A204.1 (cell line): ENCODE data around the gene C3orf20.
"Not testable (repeated sequence)": the region's sequence is repeated elsewhere in the genome, so short reads cannot be mapped to it uniquely, and the experiment has no call there.

Source experiments
- FAIRE-seq: peaks from 2 replicates; lab custom pipeline; 2012; peaks lifted over from hg19 to GRCh38; lab: Jason Lieb, UNC

C3orf20 gene

GRCh38 chr3:14650193-14650592, 24.7 kb upstream of the C3orf20 start:
- no peak for FAIRE-seq

DNA sequence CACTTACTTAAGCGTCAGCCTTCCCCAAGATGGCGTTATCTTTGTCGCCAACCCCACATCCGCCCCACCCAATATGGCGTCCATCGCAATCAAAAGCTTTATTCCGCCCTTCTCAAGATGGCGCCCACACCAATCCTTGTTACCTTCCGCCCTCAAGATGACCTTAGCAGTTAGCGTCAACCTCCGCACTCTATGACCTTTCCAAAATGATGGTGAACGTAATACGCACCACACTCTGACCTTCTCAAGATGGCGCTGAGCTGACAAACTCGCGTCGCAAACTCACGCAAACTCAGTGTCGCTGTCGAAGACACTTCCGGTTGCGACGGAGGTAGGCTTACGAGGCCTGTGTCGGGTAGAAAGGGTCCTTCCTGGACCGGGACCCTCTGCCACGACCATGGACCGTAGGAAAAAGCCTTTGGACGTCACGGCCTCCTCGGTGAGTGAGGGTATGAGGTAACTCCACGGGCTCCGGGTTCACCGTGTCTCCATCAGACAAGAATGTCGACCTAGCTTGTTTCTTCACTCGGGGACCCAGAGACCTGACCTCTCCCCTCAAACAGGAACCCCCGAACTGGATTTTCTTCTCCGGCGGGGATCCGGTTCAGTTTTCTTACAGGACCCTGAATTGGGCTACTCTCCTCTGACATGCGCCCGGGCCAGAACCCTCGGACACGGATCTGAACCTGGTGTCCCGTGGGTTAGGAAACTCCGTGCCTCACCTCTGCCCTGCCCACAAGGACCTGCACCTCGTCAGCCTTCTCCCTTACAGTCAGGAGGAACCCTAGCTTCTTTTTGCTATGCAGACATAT, 23.3 kb upstream of the C3orf20 start, which contains the start of gene CCDC174:
Gene CCDC174, plus strand, starts transcription at position 323 of the 812 bp plus-strand sequence. Its CDS starts 75 bp downstream, at position 398.
- FAIRE-seq: peak; percentile 97

DNA sequence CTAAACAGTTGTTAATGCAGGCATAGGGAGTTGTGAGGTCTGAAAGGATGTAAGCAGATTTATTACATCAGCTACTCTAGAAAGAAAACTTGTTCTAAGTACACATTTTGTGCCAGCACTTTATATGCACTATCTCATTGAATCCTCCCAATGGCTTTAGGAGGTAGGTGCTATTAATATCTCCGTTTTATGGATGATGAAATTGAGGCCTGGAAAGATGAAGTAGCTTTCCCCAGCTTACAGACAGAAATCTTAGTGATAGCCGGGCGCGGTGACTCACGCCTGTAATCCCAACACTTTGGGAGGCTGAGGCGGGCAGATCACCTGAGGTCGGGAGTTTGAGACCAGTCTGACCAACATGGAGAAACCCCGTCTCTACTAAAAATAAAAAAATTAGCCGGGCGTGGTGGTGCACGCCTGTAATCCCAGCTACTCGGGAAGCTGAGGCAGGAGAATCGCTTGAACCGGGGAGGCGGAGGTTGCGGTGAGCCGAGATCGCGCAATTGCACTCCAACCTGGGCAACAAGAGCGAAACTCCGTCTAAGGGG, 22.5 kb upstream of the C3orf20 start:
- not testable (repeated sequence) for FAIRE-seq

GRCh38 chr3:14657579-14657978, 17.4 kb upstream of the C3orf20 start:
- no peak for FAIRE-seq

DNA sequence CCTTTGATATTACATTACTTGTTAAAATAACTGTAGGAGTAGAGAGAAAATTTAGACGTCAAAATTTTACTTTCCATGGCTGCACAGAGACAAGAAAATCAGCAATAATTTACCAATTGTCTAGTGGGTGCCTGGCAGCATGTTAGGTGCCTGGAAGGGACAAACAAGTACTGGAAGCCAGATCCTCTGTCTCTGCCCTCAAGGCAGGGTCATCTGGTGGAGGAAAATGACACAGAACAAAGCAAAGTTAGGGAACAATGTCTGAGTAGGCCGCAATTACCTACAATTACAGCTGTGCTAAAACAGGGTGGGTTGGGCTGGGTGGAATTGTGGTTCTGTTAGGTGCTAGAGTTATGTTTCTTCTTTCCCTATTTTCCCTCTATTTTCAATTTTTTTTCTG, 16.0 kb upstream of the C3orf20 start:
- FAIRE-seq: no peak

GRCh38 chr3:14660942-14661341, 14.0 kb upstream of the C3orf20 start:
- FAIRE-seq: no peak

DNA sequence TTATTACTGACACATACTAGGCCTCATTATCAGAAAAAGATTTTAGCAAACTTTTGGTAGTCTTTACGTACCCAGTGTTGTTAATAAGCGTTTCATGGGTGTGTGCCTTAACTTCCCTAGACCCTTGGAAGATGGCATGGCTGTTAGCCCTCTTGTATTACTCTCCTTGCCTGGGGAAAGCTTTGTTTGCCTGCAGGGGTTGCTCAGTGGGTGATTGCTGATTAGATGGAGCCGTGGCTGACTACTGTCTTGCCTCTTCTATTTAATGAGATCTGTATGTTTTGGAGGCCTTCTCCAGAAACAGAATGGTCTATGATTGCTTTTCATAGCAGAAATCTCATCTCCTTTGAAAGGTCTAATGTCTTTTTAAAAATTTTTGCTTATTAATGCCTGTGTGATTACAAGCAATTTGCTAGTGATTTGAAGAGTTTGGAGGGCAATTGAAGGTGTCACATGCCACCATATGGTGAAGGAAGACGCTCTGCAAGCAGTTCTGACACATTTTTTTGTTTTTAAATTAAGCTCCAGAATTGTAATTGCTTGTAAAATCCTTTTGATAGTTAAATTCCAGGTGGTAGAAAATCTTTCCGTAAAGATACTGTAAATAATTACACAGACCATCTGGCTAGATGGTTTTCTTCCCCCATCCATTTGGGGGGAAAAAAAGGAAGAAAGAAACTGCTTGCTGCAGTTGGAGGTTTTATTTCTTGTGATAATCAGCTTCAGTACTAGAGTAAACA, 11.4 kb upstream of the C3orf20 start:
- FAIRE-seq: no peak

GRCh38 chr3:14664170-14664569, 10.8 kb upstream of the C3orf20 start:
- no peak for FAIRE-seq

GRCh38 chr3:14672588-14672987, 2.4 kb upstream of the C3orf20 start:
- no peak for FAIRE-seq

DNA sequence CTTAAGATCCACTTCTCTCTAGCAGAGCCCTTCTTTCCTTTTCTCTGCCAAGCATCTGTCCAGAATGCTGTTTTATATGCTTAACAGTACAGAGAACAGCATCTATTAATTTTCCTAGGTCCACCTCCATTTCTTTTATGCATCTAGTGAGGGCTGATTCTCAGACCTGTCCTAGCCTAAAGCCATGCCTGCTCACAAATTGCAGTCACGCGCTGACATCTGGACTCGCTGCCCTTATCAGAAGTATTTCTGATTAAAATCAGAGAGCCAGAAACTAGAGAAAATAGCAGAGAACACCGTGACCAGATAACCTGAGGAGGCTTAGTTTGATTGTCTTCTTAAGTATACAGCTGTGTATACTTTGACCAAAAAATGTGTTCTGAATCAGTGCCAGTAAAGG, 1.9 kb downstream of the C3orf20 start:
- FAIRE-seq: no peak

GRCh38 chr3:14678015-14678503, 3.1 kb downstream of the C3orf20 start:
- FAIRE-seq: no peak

DNA sequence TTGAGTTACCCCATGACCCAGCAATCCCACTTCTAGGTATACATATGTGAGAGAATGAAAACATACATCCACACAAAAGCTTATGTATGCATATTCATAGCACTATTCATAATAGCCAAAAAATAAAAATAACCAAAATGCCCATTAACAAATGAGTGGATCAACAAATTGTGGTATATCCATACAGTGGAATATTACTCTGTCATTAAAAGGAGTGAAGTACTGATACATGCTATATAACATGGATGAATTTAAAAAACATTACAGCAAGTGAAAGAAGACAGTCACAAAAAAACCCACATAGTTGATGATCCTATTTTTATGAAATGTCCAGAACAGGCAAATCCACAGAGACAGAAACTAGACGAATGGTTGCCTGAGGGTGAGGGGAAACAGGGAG, 5.2 kb downstream of the C3orf20 start:
- FAIRE-seq: no peak

GRCh38 chr3:14680716-14681115, 5.8 kb downstream of the C3orf20 start:
- FAIRE-seq: no peak

GRCh38 chr3:14684447-14684846, 9.5 kb downstream of the C3orf20 start:
- FAIRE-seq: no peak

DNA sequence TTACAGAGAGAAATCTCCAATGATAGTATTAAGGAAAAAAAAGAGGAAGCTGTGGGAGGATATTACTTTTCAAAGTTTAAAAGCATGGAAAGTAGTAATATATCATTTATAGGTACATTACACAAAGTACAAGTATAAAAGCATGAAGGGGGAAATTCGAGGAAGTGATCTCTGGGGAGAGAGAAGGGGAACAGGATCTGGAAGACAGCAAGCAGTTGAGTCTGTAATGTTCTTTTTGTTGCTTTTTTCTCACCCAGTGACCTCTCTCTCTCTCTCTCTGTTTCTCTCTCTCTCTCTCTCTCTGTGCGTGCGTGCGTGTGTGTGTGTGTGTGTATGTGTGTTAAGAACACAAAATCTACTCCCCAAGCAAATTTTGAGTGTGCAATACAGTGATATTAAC, 10.2 kb downstream of the C3orf20 start:
- no peak for FAIRE-seq

GRCh38 chr3:14687360-14687759, 12.4 kb downstream of the C3orf20 start:
- FAIRE-seq: no peak

DNA sequence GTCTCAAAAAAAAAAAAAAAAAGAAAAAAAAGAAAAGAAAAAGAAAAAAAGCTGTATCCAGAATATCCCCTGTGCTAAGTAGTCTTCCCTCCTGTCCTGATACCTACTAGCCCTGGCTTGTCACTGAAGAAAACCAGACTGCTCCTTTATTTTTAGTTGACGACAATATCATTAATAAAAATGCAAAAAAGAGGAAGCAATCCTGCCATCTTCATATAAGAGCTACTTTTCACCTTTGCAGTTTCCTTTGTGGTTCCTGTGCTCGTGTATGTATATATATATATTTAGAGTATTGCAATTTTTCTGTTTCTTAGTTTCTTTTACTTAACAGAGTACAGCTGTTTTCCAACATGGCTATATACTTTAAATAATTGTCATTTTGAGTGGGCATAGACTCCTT, 13.6 kb downstream of the C3orf20 start:
- FAIRE-seq: no peak

DNA sequence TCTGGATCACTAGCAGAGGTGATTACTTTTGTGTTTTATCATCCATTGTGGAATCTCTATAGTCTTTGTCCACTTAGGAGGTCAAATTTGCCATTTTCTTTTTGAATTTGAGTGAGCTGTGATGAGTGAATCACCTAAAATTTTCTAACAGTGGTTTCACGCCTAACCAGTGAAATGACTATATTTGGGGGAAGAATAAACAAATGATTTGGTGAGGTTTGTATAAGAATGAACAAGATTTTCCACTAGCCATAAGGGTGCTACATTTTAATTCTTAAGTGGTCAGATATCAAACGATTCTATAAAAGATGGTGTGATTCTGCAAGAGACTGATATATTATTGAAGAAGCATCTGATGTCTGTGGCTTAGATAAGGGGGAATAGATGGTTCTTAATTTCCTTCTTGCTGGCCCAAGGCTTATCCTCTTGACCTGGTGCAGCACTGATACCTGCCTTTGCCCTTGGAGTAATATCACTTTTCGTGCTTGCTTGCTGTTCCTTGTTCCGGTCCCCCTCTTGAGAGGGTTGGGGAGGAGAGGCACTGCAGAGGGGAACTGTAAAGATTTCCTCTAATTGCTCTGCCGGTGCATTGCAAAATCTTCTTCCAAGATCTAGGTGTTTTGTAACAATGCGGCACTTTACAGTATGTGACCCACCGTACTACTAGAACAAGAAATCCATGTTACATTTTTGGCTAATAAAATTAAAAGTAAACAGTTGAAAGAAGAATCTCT, 14.5 kb downstream of the C3orf20 start:
- no peak for FAIRE-seq

DNA sequence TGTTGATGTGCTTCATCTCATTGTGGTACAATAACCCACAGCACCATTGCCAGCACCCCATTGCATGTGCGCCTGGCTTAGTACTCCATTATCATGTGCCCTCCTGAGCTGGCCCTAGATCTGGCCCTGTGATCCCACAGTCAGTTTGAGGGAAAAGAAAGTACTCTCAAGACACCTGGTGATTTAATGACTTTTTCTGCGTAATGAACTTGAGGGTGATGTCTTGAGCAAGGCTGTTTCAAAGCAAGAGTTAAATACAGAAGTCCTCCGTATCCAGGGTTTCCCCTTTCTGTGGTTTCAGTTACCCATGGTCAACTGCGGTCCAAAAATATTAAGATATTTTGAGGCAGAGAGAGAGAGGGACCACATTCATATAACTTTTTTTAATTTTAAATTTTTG, 16.3 kb downstream of the C3orf20 start:
- no peak for FAIRE-seq

DNA sequence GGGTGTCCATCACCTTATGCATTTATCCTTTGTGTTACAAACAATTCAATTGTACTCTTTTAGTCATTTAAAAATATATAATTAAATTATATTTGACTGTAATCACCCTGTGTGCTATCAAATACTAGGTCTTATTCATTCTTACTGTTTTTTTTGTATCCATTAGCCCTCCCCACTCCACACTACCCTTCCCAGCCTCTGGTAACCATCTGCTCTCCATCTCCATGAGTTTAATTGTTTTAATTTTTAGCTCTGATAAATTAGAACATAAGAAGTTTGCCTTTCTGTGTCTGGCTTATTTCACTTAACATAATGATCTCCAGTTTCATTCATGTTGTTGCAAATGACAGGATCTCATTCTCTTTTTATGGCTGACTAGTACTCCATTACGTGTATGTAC, 16.8 kb downstream of the C3orf20 start:
- no peak for FAIRE-seq

GRCh38 chr3:14698601-14699244, 23.8 kb downstream of the C3orf20 start:
- no peak for FAIRE-seq

- no peak for FAIRE-seq
These were observed 24.7 kb downstream of the C3orf20 start for GRCh38 chr3:14699643-14700042.
